CD4-positive, alpha-beta T cell (primary cell): ENCODE data around the gene PDE7B. TPM values are rescaled to one million over a fixed set of nuclear protein-coding genes. Genes with fewer than 3 reads are reported as not detected.

Source experiments
- ATAC-seq: fragments of 200-7000 bp; cut with Tn5 transposase; one replicate; pipeline ENCODE4 v1.10.0; 2022; ENCODE audit warnings: mild to moderate bottlenecking; ENCODE audit not compliant: poor library complexity
- CTCF ChIA-PET: fragments of 350-600 bp; sonication (Branson Sonifier 250); formaldehyde crosslinking; loops from one replicate; lab custom pipeline; 2021; ENCODE audit warnings: antibody characterized with exemption, inconsistent platforms; lab: Charles Lee
- POLR2A ChIA-PET: fragments of 350-600 bp; sonication (Branson Sonifier 250); formaldehyde crosslinking; loops from one replicate; lab custom pipeline; 2021; ENCODE audit warnings: antibody characterized with exemption, inconsistent platforms; lab: Charles Lee
- DNase-seq, 14 experiments: peaks; one replicate each; pipeline ENCODE4 v3.0.0-alpha.2; 2013 to 2020; ENCODE audit warnings: mixed read lengths in 2 of 14
- H3K27ac ChIP-seq, 2 donors: one replicate each; pipeline versions ENCODE4 v1.5.1 to v1.7.0; 2013; ENCODE audit warnings: low read length in 2 of 2, low read depth in 1 of 2, mild to moderate bottlenecking in 1 of 2
- H3K27me3 ChIP-seq, 2 experiments: 1 replicate in 1 of 2; 2 replicates in 1 of 2; pipeline versions ENCODE4 v1.6.1 to v1.7.0; 2013; ENCODE audit warnings: low read length in 2 of 2, control low read depth in 1 of 2, mild to moderate bottlenecking in 1 of 2, moderate library complexity in 1 of 2; ENCODE audit not compliant: insufficient read depth in 2 of 2, control insufficient read depth in 1 of 2
- H3K36me3 ChIP-seq: one replicate; pipeline ENCODE4 v1.6.1; 2013; ENCODE audit warnings: low read length, control low read depth; ENCODE audit not compliant: insufficient read depth
- H3K4me1 ChIP-seq: one replicate; pipeline ENCODE4 v1.6.1; 2013; ENCODE audit warnings: low read length, control low read depth; ENCODE audit not compliant: insufficient read depth
- H3K4me3 ChIP-seq: one replicate; pipeline ENCODE4 v1.5.1; 2013; ENCODE audit warnings: mild to moderate bottlenecking, low read length, moderate library complexity
- H3K9me3 ChIP-seq, 2 experiments: 1 replicate in 1 of 2; 2 replicates in 1 of 2; pipeline versions ENCODE4 v1.6.1 to v1.7.0; 2013; ENCODE audit warnings: low read length in 2 of 2, mild to moderate bottlenecking in 2 of 2, control low read depth in 1 of 2, moderate library complexity in 1 of 2; ENCODE audit not compliant: control insufficient read depth in 1 of 2, insufficient read depth in 1 of 2
- H3K27ac Mint-ChIP-seq: one replicate; pipeline ENCODE4 v1.8.0; 2020; ENCODE audit warnings: mixed read lengths
- H3K27me3 Mint-ChIP-seq: one replicate; pipeline ENCODE4 v1.8.0; 2021; ENCODE audit warnings: mixed read lengths
- H3K36me3 Mint-ChIP-seq: one replicate; pipeline ENCODE4 v1.8.0; 2021; ENCODE audit warnings: low read depth, mixed read lengths
- H3K4me1 Mint-ChIP-seq: one replicate; pipeline ENCODE4 v1.8.0; 2021; ENCODE audit warnings: low read depth, mixed read lengths
- H3K4me3 Mint-ChIP-seq: one replicate; pipeline ENCODE4 v1.8.0; 2020; ENCODE audit warnings: mild to moderate bottlenecking, mixed read lengths
- H3K9me3 Mint-ChIP-seq: one replicate; pipeline ENCODE4 v1.8.0; 2020; ENCODE audit warnings: mixed read lengths
- CTCF ChIP-seq: fragments of 200-600 bp; IDR thresholded peaks from one replicate; pipeline ENCODE4 v1.8.0; 2022; ENCODE audit warnings: antibody characterized with exemption, mild to moderate bottlenecking
- intact Hi-C, 2 experiments: fragments of 100-400 bp; cut with DNase I in 1 of 2; cut with micrococcal nuclease in 1 of 2; formaldehyde crosslinking; loops; one replicate each; pipeline versions ENCODE4 v1.15.1 to v1.9.0; 2023 to 2025; cut with DNase I, micrococcal nuclease
- total RNA-seq, 174 experiments: library from RNA in 2 of 174; stranded (reverse) in 2 of 174; gene quantifications; one replicate each; pipeline ENCODE4 v1.2.3 and lab custom pipeline; 2021 to 2026

Gene PDE7B
- total RNA-seq, 2 experiments from 2014 or later = 0.25 to 0.34 TPM

- ChIA-PET POLR2A (no interaction called here), CTCF (no interaction called here)
- H3K27ac Mint-ChIP-seq = no peak overlapping the region
- Histone ChIP-seq H3K27ac (no peak overlapping the region), H3K4me1 (no peaks in the 10 kb centered on the region), H3K4me3 (no peak overlapping the region), H3K36me3 (no peaks in the 10 kb centered on the region), H3K9me3 (no peaks in the 10 kb centered on the region), H3K27me3 (no peaks in the 10 kb centered on the region)
- intact Hi-C loops = no loop called here
- no peaks in the 10 kb centered on the region for H3K4me1 Mint-ChIP-seq
- H3K36me3 Mint-ChIP-seq = no peaks in the 10 kb centered on the region
- ATAC-seq = no peak
- H3K27me3 Mint-ChIP-seq = no peaks in the 10 kb centered on the region
- H3K4me3 Mint-ChIP-seq = no peak overlapping the region
- no peak for TF ChIP-seq CTCF
- DNase-seq = no peak
- no peaks in the 10 kb centered on the region for H3K9me3 Mint-ChIP-seq
These were observed 358.0 kb downstream of the PDE7B start for GRCh38 chr6:136209496-136209895.

GRCh38 chr6:136210398-136211165 lies 359.1 kb downstream of the PDE7B start:
- Histone ChIP-seq H3K27ac (no peak overlapping the region), H3K36me3 (no peaks in the 10 kb centered on the region), H3K27me3 (no peaks in the 10 kb centered on the region), H3K9me3 (no peaks in the 10 kb centered on the region), H3K4me1 (no peaks in the 10 kb centered on the region), H3K4me3 (no peak overlapping the region)
- POLR2A ChIA-PET = interaction anchor here (0.6 kb wide), 1 partner anchor 294 kb away, joined by 3 read pairs; no protein-coding TSS in a partner anchor
- H3K36me3 Mint-ChIP-seq = no peaks in the 10 kb centered on the region
- no peaks in the 10 kb centered on the region for H3K9me3 Mint-ChIP-seq
- TF ChIP-seq CTCF = no peak
- CTCF ChIA-PET = no interaction called here
- H3K27ac Mint-ChIP-seq = no peak overlapping the region
- ATAC-seq (no peak), DNase-seq (no peak)
- H3K4me3 Mint-ChIP-seq = no peak overlapping the region
- intact Hi-C loops = no loop called here
- H3K4me1 Mint-ChIP-seq = no peaks in the 10 kb centered on the region
- H3K27me3 Mint-ChIP-seq = no peaks in the 10 kb centered on the region

- Histone ChIP-seq H3K4me3 (no peak overlapping the region), H3K9me3 (no peaks in the 10 kb centered on the region), H3K27me3 (no peaks in the 10 kb centered on the region), H3K4me1 (no peaks in the 10 kb centered on the region), H3K27ac (no peak overlapping the region), H3K36me3 (no peaks in the 10 kb centered on the region)
- ATAC-seq (no peak), DNase-seq (no peak)
- no peaks in the 10 kb centered on the region for H3K36me3 Mint-ChIP-seq
- intact Hi-C loops = no loop called here
- ChIA-PET CTCF (no interaction called here), POLR2A (no interaction called here)
- no peaks in the 10 kb centered on the region for H3K27me3 Mint-ChIP-seq
- no peak for TF ChIP-seq CTCF
- no peaks in the 10 kb centered on the region for H3K9me3 Mint-ChIP-seq
- H3K4me1 Mint-ChIP-seq = no peaks in the 10 kb centered on the region
- no peak overlapping the region for H3K4me3 Mint-ChIP-seq
- no peak overlapping the region for H3K27ac Mint-ChIP-seq
These were observed 361.1 kb downstream of the PDE7B start for GRCh38 chr6:136212608-136213007.
